Skeletal muscle tissue (tissue), 4 donors: ENCODE data around the gene KLF1. TPM values are rescaled to one million over a fixed set of nuclear protein-coding genes. Genes with fewer than 3 reads are reported as not detected.
"Not testable (repeated sequence)": the region's sequence is repeated elsewhere in the genome, so short reads cannot be mapped to it uniquely, and the experiment has no call there.

Experiments used
- H3K27ac ChIP-seq: one replicate; pipeline ENCODE4 v1.7.0; 2013; ENCODE audit warnings: mild to moderate bottlenecking, low read depth, low read length, inconsistent platforms
- H3K27me3 ChIP-seq, 3 donors: one replicate each; pipeline ENCODE4 v1.7.0; 2013; ENCODE audit warnings: low read length in 3 of 3; ENCODE audit not compliant: control insufficient read depth in 3 of 3, insufficient read depth in 3 of 3
- H3K36me3 ChIP-seq, 3 donors: one replicate each; pipeline ENCODE4 v1.7.0; 2013; ENCODE audit warnings: low read length in 3 of 3; ENCODE audit not compliant: control insufficient read depth in 3 of 3, insufficient read depth in 3 of 3
- H3K4me1 ChIP-seq, 3 donors: one replicate each; pipeline ENCODE4 v1.7.0; 2013; ENCODE audit warnings: low read length in 3 of 3, mild to moderate bottlenecking in 3 of 3; ENCODE audit not compliant: control insufficient read depth in 3 of 3, insufficient read depth in 3 of 3
- H3K4me3 ChIP-seq, 3 donors: one replicate each; pipeline ENCODE4 v1.7.0; 2013; ENCODE audit warnings: low read length in 3 of 3
- H3K9ac ChIP-seq, 3 donors: one replicate each; pipeline ENCODE4 v1.7.0; 2013; ENCODE audit warnings: low read length in 3 of 3, mild to moderate bottlenecking in 3 of 3, moderate library complexity in 2 of 3, low read depth in 1 of 3
- H3K9me3 ChIP-seq, 3 donors: one replicate each; pipeline ENCODE4 v1.7.0; 2013; ENCODE audit warnings: low read length in 3 of 3; ENCODE audit not compliant: control insufficient read depth in 3 of 3
- total RNA-seq: library from RNA; depleted of rRNA; stranded (reverse); fragments of >200 nt; gene quantifications from one replicate; pipeline ENCODE4 v1.2.3, GENCODE V29; 2014
- donor health status: Osteomylitis.

The KLF1 gene
- total RNA-seq, 1 donor from 2014 or later = 2.1 TPM

- Histone ChIP-seq H3K27ac (no peak overlapping the region), H3K27me3 (no peaks in the 10 kb centered on the region), H3K9ac (no peak overlapping the region), H3K36me3 (peaks cover 30 to 36% (median 30%) of the 10 kb centered on the region in 3 donors), H3K4me3 (no peak overlapping the region), H3K9me3 (no peaks in the 10 kb centered on the region), H3K4me1 (peaks cover 3 to 4% (median 3%) of the 10 kb centered on the region in 3 donors)
These were observed 34.0 kb upstream of the KLF1 start for GRCh38 chr19:12921047-12921446.

GRCh38 chr19:12918253-12918652 lies 31.3 kb upstream of the KLF1 start:
- Histone ChIP-seq H3K9ac (no peak overlapping the region), H3K4me1 (peaks cover 7 to 9% (median 8%) of the 10 kb centered on the region in 3 donors), H3K27me3 (no peaks in the 10 kb centered on the region), H3K4me3 (no peak overlapping the region), H3K9me3 (no peaks in the 10 kb centered on the region), H3K27ac (no peak overlapping the region), H3K36me3 (peaks cover 10 to 11% (median 10%) of the 10 kb centered on the region in 3 donors)

GRCh38 chr19:12915860-12916259 lies 28.9 kb upstream of the KLF1 start:
- H3K4me1 ChIP-seq = peaks cover 16 to 20% (median 20%) of the 10 kb centered on the region in 3 donors
- H3K27ac ChIP-seq, H3K9ac ChIP-seq, H3K36me3 ChIP-seq, H3K9me3 ChIP-seq, H3K4me3 ChIP-seq, H3K27me3 ChIP-seq: not testable (repeated sequence)

- H3K9ac ChIP-seq = peak overlapping the region in 1 of 3 donors; percentile 78
- H3K27ac ChIP-seq = peak overlapping the region; percentile 9
- H3K36me3 ChIP-seq = no peaks in the 10 kb centered on the region
- peaks cover 16 to 20% (median 20%) of the 10 kb centered on the region in 3 donors for H3K4me1 ChIP-seq
- H3K9me3 ChIP-seq = no peaks in the 10 kb centered on the region
- H3K27me3 ChIP-seq = no peaks in the 10 kb centered on the region
- H3K4me3 ChIP-seq = no peak overlapping the region
These were observed 27.1 kb upstream of the KLF1 start for GRCh38 chr19:12913851-12914690.

GRCh38 chr19:12913011-12913561 lies 26.1 kb upstream of the KLF1 start:
- Histone ChIP-seq H3K4me1 (peaks cover 13 to 17% (median 16%) of the 10 kb centered on the region in 3 donors), H3K9me3 (no peaks in the 10 kb centered on the region), H3K9ac (peak overlapping the region; percentile 28 to 78 (median 57)), H3K27ac (peak overlapping the region; percentile 9), H3K36me3 (no peaks in the 10 kb centered on the region), H3K27me3 (no peaks in the 10 kb centered on the region), H3K4me3 (peak overlapping the region; percentile 16 to 63 (median 41))

- Histone ChIP-seq H3K9me3 (no peaks in the 10 kb centered on the region), H3K4me1 (peaks cover 13 to 17% (median 16%) of the 10 kb centered on the region in 3 donors), H3K36me3 (no peaks in the 10 kb centered on the region), H3K27ac (no peak overlapping the region), H3K4me3 (peak overlapping the region; percentile 16 to 63 (median 41)), H3K27me3 (no peaks in the 10 kb centered on the region), H3K9ac (peak overlapping the region; percentile 28 to 78 (median 57))
These were observed 25.6 kb upstream of the KLF1 start for GRCh38 chr19:12912571-12912970.

- Histone ChIP-seq H3K27ac (no peak overlapping the region), H3K9me3 (no peaks in the 10 kb centered on the region), H3K4me3 (no peak overlapping the region), H3K4me1 (peaks cover 0 to 1% (median under 1%) of the 10 kb centered on the region in 3 donors), H3K9ac (no peak overlapping the region), H3K36me3 (no peaks in the 10 kb centered on the region), H3K27me3 (no peaks in the 10 kb centered on the region)
These were observed 20.2 kb upstream of the KLF1 start for GRCh38 chr19:12907166-12907565.

- no peak overlapping the region for H3K9ac ChIP-seq
- no peaks in the 10 kb centered on the region for H3K9me3 ChIP-seq
- no peaks in the 10 kb centered on the region for H3K27me3 ChIP-seq
- H3K4me3 ChIP-seq = no peak overlapping the region
- no peaks in the 10 kb centered on the region for H3K4me1 ChIP-seq
- peaks cover 28 to 39% (median 33%) of the 10 kb centered on the region in 3 donors for H3K36me3 ChIP-seq
- H3K27ac ChIP-seq = no peak overlapping the region
These were observed 13.0 kb upstream of the KLF1 start for GRCh38 chr19:12899891-12900518.

- no peak overlapping the region for H3K27ac ChIP-seq
- H3K4me1 ChIP-seq = peaks cover 7 to 11% (median 7%) of the 10 kb centered on the region in 3 donors
- peak overlapping the region in 1 of 3 donors; percentile 8 for H3K9ac ChIP-seq
- peaks cover 45 to 57% (median 50%) of the 10 kb centered on the region in 3 donors for H3K36me3 ChIP-seq
- no peaks in the 10 kb centered on the region for H3K27me3 ChIP-seq
- no peak overlapping the region for H3K4me3 ChIP-seq
- no peaks in the 10 kb centered on the region for H3K9me3 ChIP-seq
These were observed 9.5 kb upstream of the KLF1 start for GRCh38 chr19:12896460-12896859.

GRCh38 chr19:12893582-12893981 lies 6.6 kb upstream of the KLF1 start:
- Histone ChIP-seq H3K36me3 (peaks cover 38 to 44% (median 42%) of the 10 kb centered on the region in 3 donors), H3K27ac (no peak overlapping the region), H3K9ac (no peak overlapping the region), H3K27me3 (no peaks in the 10 kb centered on the region), H3K4me3 (no peak overlapping the region), H3K4me1 (peaks cover 14 to 18% (median 17%) of the 10 kb centered on the region in 3 donors), H3K9me3 (no peaks in the 10 kb centered on the region)
